ENCODE results near the gene RAMP1.

Gene RAMP1

DNA sequence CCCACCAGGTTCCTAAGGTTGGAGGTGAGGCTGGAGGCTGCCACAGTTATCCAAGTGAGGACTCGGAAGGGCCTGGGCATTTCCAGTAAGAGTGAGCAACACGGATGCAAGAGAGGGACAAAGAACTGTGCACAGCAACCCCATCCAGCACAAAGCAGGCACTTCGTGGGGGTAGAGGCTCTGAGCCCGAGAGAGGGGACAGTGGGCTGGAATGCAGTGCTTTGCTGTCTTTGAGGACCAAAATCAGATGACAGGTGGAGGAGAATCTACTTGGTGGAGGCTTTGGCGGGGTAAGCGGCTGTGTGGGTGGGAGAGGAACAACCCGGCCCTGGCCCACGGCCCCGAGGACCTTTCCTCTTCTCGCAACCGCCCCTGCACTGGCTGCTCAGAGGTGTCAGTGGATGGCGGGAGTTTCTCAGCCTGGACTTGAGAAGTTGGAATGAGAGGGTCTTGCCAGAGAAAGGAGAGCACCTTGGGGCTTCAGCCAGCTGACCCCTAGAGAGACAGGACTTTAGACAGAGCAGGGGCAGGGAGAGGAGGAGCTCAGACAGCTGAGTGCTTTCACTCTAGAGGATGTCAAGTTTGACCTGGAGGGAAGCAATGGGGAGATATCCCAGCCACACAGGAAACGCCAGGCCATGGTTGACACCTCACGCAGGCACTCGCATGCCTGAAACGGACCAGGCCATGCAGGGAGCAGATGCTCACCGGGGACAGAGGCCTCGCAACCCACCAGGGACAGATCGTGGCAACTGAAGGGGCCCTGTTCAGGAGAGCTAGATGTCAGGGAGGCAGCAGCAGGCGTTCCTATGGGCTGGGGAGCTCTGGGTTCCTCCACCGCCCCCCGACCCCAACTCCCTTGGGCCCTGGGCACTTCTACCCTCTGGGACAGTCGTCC lies 11.6 kb downstream of the RAMP1 start:
- Histone ChIP-seq H3K27ac (ENCODE audit: low read length) (no peak overlapping the region), H3K4me3 (ENCODE audit: low read depth in 1 of 2, low read length in 2 of 2) (no peak overlapping the region), H3K36me3 (ENCODE audit: control insufficient read depth in 1 of 2, insufficient read depth in 2 of 2, low read length in 2 of 2) (no peaks in the 10 kb centered on the region), H3K4me1 (ENCODE audit: control insufficient read depth in 1 of 2, insufficient read depth in 2 of 2, low read length in 2 of 2) (peaks cover 0 to 47% of the 10 kb centered on the region in 2 donors), H3K27me3 (ENCODE audit: low read depth, low read length) (no peaks in the 10 kb centered on the region), H3K9me3 (ENCODE audit: control insufficient read depth in 1 of 2, low read length in 2 of 2) (no peaks in the 10 kb centered on the region)

DNA sequence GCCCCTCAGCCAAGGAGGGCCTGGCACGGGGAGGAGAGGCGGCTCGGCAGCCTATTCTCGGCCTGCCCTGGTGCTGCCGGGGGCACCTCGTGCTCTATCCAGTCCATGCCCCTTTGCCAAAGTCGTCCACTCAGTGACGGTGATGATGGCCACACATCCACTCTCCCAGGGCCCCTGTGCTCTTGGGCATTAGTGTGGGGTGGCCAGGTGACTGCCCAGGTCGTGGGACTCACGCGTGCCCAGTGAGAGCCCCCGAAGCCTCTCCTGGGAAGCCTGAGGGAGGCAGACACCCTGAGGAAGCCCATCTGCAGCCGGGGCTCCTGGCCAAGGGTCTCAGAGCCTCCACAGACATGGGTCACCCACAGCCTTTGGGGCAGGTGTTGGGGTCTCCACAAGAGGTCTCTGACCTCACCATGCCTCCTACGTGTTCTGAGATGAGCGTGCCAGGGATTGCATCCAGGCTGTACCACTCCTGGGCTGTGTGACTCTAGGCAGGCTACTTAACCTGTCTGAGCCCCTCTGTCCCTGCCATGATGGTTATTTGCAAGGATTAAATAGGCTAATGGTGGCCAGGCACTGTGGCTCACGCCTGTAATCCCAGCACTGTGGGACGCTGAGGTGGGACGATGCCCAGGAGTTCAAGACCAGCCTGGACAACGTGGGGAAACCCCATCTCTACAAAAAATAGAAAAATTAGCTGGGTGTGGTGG lies 12.9 kb downstream of the RAMP1 start:
- Histone ChIP-seq H3K9me3 (ENCODE audit: control insufficient read depth in 1 of 2, low read length in 2 of 2) (no peaks in the 10 kb centered on the region), H3K36me3 (ENCODE audit: control insufficient read depth in 1 of 2, insufficient read depth in 2 of 2, low read length in 2 of 2) (no peaks in the 10 kb centered on the region), H3K27me3 (ENCODE audit: low read depth, low read length) (no peaks in the 10 kb centered on the region), H3K4me1 (ENCODE audit: control insufficient read depth in 1 of 2, insufficient read depth in 2 of 2, low read length in 2 of 2) (peaks cover 0 to 38% of the 10 kb centered on the region in 2 donors), H3K27ac (ENCODE audit: low read length) (no peak overlapping the region), H3K4me3 (ENCODE audit: low read depth in 1 of 2, low read length in 2 of 2) (no peak overlapping the region)

DNA sequence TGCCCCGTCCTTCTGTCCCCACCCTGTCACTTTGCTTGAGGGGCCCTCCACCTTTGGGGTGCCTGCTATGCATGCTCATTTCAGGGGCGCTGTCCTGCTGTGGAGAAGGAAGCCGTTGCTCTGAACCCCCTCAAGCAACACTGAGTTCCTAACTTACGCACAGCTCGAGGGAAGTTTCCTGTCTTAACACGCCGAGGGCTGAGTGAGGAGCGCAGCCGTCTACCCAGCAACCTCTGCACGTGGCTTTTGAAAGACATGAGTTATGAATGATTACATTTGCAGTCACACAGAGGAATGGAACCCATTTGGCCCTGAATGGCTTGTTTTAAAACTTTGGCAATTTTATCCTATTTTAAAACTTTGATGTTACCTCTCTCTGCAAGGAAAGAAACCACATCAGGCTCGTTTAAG lies 14.0 kb downstream of the RAMP1 start:
- H3K36me3 ChIP-seq (ENCODE audit: control insufficient read depth in 1 of 2, insufficient read depth in 2 of 2, low read length in 2 of 2): no peaks in the 10 kb centered on the region
- H3K27me3 ChIP-seq (ENCODE audit: low read depth, low read length): no peaks in the 10 kb centered on the region
- H3K4me1 ChIP-seq (ENCODE audit: control insufficient read depth in 1 of 2, insufficient read depth in 2 of 2, low read length in 2 of 2): peaks cover 0 to 38% of the 10 kb centered on the region in 2 donors
- peak overlapping the region; percentile 0 for H3K27ac ChIP-seq (ENCODE audit: low read length)
- H3K4me3 ChIP-seq (ENCODE audit: low read depth in 1 of 2, low read length in 2 of 2): peak overlapping the region in 1 of 2 donors; percentile 17
- H3K9me3 ChIP-seq (ENCODE audit: control insufficient read depth in 1 of 2, low read length in 2 of 2): no peaks in the 10 kb centered on the region

DNA sequence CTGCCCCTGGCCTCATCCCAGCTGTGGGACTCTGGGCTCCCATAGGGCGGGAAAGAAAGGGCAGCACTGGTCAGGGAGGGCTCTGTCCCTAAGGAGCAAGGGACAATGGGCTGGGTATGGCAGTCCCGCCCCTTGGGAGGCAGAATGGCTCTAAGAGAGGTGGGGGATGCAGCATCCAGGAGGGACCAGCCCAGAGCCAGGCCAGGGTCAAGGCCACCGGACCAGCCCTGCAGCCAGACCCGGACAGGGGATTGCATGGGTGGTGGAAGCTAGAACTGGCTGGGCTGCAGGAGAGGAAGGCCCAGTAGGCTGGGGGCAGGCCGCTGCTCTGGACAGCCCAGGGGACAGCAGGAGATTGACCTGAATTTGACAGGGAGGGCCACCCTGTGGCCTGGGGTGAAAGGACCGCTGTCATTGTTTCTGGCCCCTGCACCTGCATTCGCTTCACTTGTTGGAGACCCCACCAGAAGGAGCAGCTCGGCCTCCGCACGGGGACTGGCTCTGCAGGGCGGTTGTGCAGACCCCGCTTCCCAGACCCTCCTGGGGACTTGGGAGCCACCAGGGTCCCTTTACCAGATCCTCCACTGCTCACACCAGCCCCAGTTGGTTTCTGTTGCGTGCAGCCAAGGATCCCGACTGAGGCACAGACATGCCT lies 14.6 kb downstream of the RAMP1 start:
- Histone ChIP-seq H3K36me3 (ENCODE audit: control insufficient read depth in 1 of 2, insufficient read depth in 2 of 2, low read length in 2 of 2) (no peaks in the 10 kb centered on the region), H3K9me3 (ENCODE audit: control insufficient read depth in 1 of 2, low read length in 2 of 2) (no peaks in the 10 kb centered on the region), H3K4me1 (ENCODE audit: control insufficient read depth in 1 of 2, insufficient read depth in 2 of 2, low read length in 2 of 2) (peaks cover 0 to 38% of the 10 kb centered on the region in 2 donors), H3K4me3 (ENCODE audit: low read depth in 1 of 2, low read length in 2 of 2) (peak overlapping the region in 1 of 2 donors; percentile 17), H3K27ac (ENCODE audit: low read length) (peak overlapping the region; percentile 0), H3K27me3 (ENCODE audit: low read depth, low read length) (no peaks in the 10 kb centered on the region)

DNA sequence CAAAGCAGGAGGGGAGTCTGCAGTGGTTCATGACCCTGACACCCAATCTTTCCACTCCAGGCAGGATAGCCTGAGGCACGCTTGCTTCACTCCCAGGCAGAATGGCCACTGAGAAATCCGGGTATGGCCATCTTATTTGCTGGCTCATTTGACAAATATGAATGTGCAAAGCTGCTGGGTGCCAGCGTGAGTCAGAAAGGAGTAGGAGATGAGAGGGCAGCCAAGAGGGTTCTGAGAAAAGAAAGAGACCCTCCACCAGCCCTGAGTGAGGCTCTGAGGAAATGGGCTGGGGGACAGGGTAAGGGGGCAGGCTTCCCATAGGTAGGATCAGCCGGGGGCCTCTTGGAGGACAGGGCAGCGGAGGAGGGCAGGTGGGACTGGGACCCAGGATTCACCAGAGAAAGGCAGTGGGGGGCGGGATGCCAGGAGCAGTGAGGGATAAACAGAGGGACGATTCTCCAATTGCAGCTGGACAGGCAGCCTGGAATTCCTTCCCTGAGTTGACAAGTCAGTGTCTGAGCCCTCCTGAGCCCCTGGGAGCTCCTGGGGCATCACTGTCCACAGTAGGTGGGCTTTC lies 15.2 kb downstream of the RAMP1 start:
- no peaks in the 10 kb centered on the region for H3K27me3 ChIP-seq (ENCODE audit: low read depth, low read length)
- no peaks in the 10 kb centered on the region for H3K36me3 ChIP-seq (ENCODE audit: control insufficient read depth in 1 of 2, insufficient read depth in 2 of 2, low read length in 2 of 2)
- H3K4me3 ChIP-seq (ENCODE audit: low read depth in 1 of 2, low read length in 2 of 2): no peak overlapping the region
- peak overlapping the region; percentile 23 for H3K27ac ChIP-seq (ENCODE audit: low read length)
- peaks cover 0 to 38% of the 10 kb centered on the region in 2 donors for H3K4me1 ChIP-seq (ENCODE audit: control insufficient read depth in 1 of 2, insufficient read depth in 2 of 2, low read length in 2 of 2)
- H3K9me3 ChIP-seq (ENCODE audit: control insufficient read depth in 1 of 2, low read length in 2 of 2): no peaks in the 10 kb centered on the region

DNA sequence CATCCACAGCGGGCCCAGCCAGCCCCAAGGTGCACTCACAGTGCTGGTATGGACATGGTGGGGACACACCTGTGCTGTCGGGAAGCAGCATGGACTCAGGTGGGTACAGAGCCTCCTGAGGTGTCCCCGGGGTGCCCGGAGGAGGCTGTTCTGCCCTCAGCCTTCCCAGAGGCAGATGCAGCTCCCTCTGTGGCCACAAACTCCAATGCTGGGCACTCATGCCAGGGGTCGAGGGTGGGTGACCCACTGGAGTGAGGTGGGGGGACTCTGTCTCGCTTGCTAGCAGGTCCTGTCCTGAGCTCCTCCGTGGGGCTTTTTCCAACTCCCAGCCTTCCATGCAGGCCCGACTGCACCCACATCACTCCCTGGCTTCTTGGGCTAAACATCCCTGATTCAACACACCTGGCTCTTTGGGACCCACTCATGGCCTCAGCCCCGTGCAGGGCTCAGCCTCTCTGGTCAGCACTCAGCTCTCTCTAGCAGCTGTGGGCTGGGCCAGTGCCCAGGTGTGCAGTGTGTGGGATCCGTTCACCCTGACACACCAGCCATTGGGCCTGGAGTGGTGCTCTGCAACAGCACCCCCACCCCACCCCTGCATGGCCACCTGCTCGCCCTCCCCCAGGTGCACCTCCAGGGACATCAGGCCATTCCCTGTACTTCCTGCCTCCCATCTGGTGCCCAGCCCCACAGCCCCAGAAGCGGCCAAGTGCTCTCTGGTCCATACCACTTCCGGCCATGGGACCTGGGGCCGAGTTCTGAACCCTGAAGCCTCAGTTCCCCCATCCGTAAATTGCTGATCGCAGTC lies 16.0 kb downstream of the RAMP1 start:
- Histone ChIP-seq H3K27ac (ENCODE audit: low read length) (peak overlapping the region; percentile 23), H3K9me3 (ENCODE audit: control insufficient read depth in 1 of 2, low read length in 2 of 2) (no peaks in the 10 kb centered on the region), H3K27me3 (ENCODE audit: low read depth, low read length) (no peaks in the 10 kb centered on the region), H3K36me3 (ENCODE audit: control insufficient read depth in 1 of 2, insufficient read depth in 2 of 2, low read length in 2 of 2) (no peaks in the 10 kb centered on the region), H3K4me3 (ENCODE audit: low read depth in 1 of 2, low read length in 2 of 2) (no peak overlapping the region), H3K4me1 (ENCODE audit: control insufficient read depth in 1 of 2, insufficient read depth in 2 of 2, low read length in 2 of 2) (peaks cover 0 to 38% of the 10 kb centered on the region in 2 donors)

DNA sequence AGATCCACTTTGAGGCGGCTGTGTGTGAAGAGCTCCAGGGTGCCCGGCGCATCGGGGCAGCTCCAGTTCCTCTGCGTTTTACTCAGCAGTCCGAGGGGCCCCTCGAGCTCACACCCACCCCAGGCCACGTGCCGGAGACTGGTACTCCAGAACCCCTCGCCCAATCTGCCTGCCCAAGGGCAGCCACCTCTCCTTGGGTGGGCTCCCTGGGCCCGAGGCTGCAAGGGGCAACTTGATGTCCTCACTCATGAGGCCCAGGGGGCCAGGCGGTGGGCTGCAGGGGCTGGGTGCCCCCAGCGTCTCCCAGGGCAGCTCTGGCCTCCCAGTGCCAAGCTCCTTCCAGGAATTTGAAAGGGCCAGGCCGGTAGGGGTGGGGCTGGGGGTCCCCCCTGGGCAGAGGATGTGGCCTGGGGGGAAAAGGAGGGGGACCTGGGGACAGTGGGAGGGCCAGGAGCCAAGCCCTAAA lies 16.7 kb downstream of the RAMP1 start:
- H3K36me3 ChIP-seq (ENCODE audit: control insufficient read depth in 1 of 2, insufficient read depth in 2 of 2, low read length in 2 of 2): peaks cover under 1 to 3% of the 10 kb centered on the region in 2 donors
- peaks cover 0 to 38% of the 10 kb centered on the region in 2 donors for H3K4me1 ChIP-seq (ENCODE audit: control insufficient read depth in 1 of 2, insufficient read depth in 2 of 2, low read length in 2 of 2)
- H3K9me3 ChIP-seq (ENCODE audit: control insufficient read depth in 1 of 2, low read length in 2 of 2): no peaks in the 10 kb centered on the region
- H3K27ac ChIP-seq (ENCODE audit: low read length): no peak overlapping the region
- H3K4me3 ChIP-seq (ENCODE audit: low read depth in 1 of 2, low read length in 2 of 2): no peak overlapping the region
- H3K27me3 ChIP-seq (ENCODE audit: low read depth, low read length): no peaks in the 10 kb centered on the region

DNA sequence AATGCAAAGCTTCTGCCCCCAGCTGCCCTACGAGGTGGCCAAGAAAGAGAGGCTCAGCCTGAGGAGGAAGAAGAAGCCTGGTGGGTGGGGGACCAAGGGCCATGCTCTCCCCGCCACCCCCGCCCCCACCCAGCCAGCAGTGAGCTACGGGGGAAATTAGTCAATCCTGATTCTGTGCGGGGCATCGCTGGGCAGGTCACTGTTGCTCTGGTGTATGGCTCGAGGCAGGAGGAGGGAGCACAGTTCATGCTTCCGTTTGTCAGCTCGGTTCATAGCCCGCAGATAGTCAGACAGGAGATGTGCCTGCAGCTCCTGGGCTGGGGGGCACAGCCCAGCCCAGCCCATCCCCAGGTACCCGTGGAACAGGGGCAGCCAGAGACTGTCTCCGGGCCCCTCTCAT lies 17.1 kb downstream of the RAMP1 start:
- Histone ChIP-seq H3K27ac (ENCODE audit: low read length) (no peak overlapping the region), H3K9me3 (ENCODE audit: control insufficient read depth in 1 of 2, low read length in 2 of 2) (no peaks in the 10 kb centered on the region), H3K27me3 (ENCODE audit: low read depth, low read length) (no peaks in the 10 kb centered on the region), H3K4me3 (ENCODE audit: low read depth in 1 of 2, low read length in 2 of 2) (no peak overlapping the region), H3K36me3 (ENCODE audit: control insufficient read depth in 1 of 2, insufficient read depth in 2 of 2, low read length in 2 of 2) (peaks cover 5 to 7% of the 10 kb centered on the region in 2 donors), H3K4me1 (ENCODE audit: control insufficient read depth in 1 of 2, insufficient read depth in 2 of 2, low read length in 2 of 2) (peaks cover 0 to 38% of the 10 kb centered on the region in 2 donors)

DNA sequence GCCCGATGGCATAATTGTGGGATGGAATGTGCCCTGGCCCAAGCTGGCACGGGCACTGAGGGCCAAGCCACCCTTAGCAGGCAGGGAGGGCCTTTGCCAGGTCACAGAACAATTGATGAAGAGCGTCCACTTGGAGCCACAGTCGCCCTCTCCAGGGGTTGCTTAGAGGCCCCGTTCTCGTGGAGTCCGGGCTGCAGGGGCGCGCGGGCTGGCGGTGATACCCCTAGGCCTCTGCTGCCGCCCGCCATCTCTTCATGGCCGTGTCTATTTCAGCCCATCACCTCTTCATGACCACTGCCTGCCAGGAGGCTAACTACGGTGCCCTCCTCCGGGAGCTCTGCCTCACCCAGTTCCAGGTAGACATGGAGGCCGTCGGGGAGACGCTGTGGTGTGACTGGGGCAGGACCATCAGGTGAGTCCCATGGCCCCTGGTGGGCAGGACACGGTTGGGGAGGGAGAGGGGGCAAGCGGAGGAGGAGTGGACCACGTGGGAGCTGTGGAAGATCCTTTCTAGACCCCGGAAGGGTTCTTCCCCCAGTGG lies 17.6 kb downstream of the RAMP1 start:
- Histone ChIP-seq H3K27ac (ENCODE audit: low read length) (no peak overlapping the region), H3K36me3 (ENCODE audit: control insufficient read depth in 1 of 2, insufficient read depth in 2 of 2, low read length in 2 of 2) (peaks cover 5 to 7% of the 10 kb centered on the region in 2 donors), H3K4me3 (ENCODE audit: low read depth in 1 of 2, low read length in 2 of 2) (no peak overlapping the region), H3K4me1 (ENCODE audit: control insufficient read depth in 1 of 2, insufficient read depth in 2 of 2, low read length in 2 of 2) (peaks cover 0 to 37% of the 10 kb centered on the region in 2 donors), H3K9me3 (ENCODE audit: control insufficient read depth in 1 of 2, low read length in 2 of 2) (no peaks in the 10 kb centered on the region), H3K27me3 (ENCODE audit: low read depth, low read length) (no peaks in the 10 kb centered on the region)

DNA sequence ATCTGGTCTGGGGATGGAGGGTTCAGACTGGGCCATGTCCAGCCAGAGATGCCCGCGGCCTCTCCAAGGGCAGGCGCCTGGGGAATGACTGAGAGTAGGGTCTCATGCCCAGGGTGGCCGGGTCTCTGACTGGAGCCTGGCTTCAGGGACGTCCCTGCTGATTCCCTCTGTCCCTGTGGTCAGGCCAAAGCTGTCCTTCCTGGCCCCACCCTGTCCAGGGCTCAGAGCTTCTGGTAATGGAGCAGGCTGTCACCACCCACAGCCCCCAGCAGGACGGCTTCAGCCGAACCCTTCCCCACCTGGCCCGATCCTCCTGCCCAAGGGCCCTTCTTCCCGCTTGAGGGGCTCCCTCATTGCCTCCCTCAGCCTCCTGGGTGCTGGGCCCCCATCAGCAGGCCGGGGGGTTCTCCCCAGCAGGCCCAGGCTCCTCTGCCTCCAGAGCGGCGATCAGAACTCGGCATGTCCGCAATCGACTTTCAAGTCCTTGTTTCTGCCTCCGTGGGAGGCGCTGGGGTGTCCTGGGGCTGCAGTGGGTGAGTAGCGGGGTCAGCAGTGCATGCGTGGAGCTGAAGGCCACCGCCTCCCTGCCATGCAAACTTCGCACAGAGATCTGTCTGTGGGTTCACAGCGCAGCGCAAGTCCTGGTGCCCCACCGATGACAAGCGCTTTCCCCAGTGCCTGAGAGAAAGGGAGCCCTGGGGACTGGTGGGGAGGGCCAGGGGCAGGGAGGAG lies 18.3 kb downstream of the RAMP1 start:
- Histone ChIP-seq H3K27ac (ENCODE audit: low read length) (no peak overlapping the region), H3K4me3 (ENCODE audit: low read depth in 1 of 2, low read length in 2 of 2) (no peak overlapping the region), H3K36me3 (ENCODE audit: control insufficient read depth in 1 of 2, insufficient read depth in 2 of 2, low read length in 2 of 2) (peaks cover 5 to 7% of the 10 kb centered on the region in 2 donors), H3K27me3 (ENCODE audit: low read depth, low read length) (no peaks in the 10 kb centered on the region), H3K4me1 (ENCODE audit: control insufficient read depth in 1 of 2, insufficient read depth in 2 of 2, low read length in 2 of 2) (peaks cover 0 to 30% of the 10 kb centered on the region in 2 donors), H3K9me3 (ENCODE audit: control insufficient read depth in 1 of 2, low read length in 2 of 2) (no peaks in the 10 kb centered on the region)

Measured in muscle layer of duodenum (tissue), 2 donors.